IMR-90 (cell line): ENCODE measurements around the gene GPR179. TPM values are rescaled to one million over a fixed set of nuclear protein-coding genes. Genes with fewer than 3 reads are reported as not detected.
A peak's percentile ranks its signal among the peaks of the same experiment; 100 is the strongest.

Experiments used
- ATAC-seq: fragments of 200-7000 bp; cut with Tn5 transposase; 2 replicates; pipeline ENCODE4 v1.9.1; 2020; ENCODE audit warnings: low read depth, mild to moderate bottlenecking, moderate library complexity
- BruUV-seq: library from RNA; stranded (reverse); fragments of 400-500 nt; replicated peaks from 2 replicates; lab custom pipeline; 2021; lab: Mats Ljungman, UMichigan
- CTCF ChIA-PET: fragments of 300-600 bp; formaldehyde crosslinking; extraction: SDS; loops from one replicate; lab custom pipeline; 2021; ENCODE audit warnings: antibody characterized with exemption; lab: Yijun Ruan, JAX
- POLR2A ChIA-PET: fragments of 300-600 bp; sonication (Branson Sonifier 250); formaldehyde crosslinking; loops from one replicate; lab custom pipeline; 2022; ENCODE audit warnings: antibody characterized with exemption; ENCODE audit not compliant: unreplicated experiment; lab: Charles Lee
- DNase-seq: peaks from one replicate; pipeline ENCODE4 v3.0.0; 2013
- H2AFZ ChIP-seq: replicated peaks from 2 replicates; pipeline ENCODE3; 2013; ENCODE audit warnings: low read length, mild to moderate bottlenecking; ENCODE audit not compliant: poor library complexity
- H2AK5ac ChIP-seq: 2 replicates; pipeline ENCODE4 v1.6.1; 2013; ENCODE audit warnings: low read depth, low read length, inconsistent platforms
- H2AK9ac ChIP-seq: replicated peaks from 2 replicates; pipeline ENCODE3; 2013; ENCODE audit warnings: mild to moderate bottlenecking, low read depth, low read length, moderate library complexity; ENCODE audit not compliant: poor library complexity
- H2BK120ac ChIP-seq: 2 replicates; pipeline ENCODE4 v1.6.1; 2013; ENCODE audit warnings: low read depth, low read length, inconsistent platforms
- H2BK15ac ChIP-seq: 3 replicates; pipeline ENCODE4 v1.6.1; 2013; ENCODE audit warnings: low read depth, low read length, inconsistent platforms
- H2BK20ac ChIP-seq: 2 replicates; pipeline ENCODE4 v1.6.1; 2013; ENCODE audit warnings: low read depth, mild to moderate bottlenecking, inconsistent platforms, low read length, moderate library complexity
- H2BK5ac ChIP-seq: 2 replicates; pipeline ENCODE4 v1.6.1; 2013; ENCODE audit warnings: mild to moderate bottlenecking, low read depth, low read length, inconsistent platforms; ENCODE audit not compliant: poor library complexity, severe bottlenecking
- H3K14ac ChIP-seq: replicated peaks from 2 replicates; pipeline ENCODE4 v1.6.1; 2013; ENCODE audit warnings: low read depth, low read length, inconsistent platforms
- H3K18ac ChIP-seq: 2 replicates; pipeline ENCODE4 v1.6.1; 2013; ENCODE audit warnings: low read depth, low read length, control low read depth
- H3K23ac ChIP-seq: 2 replicates; pipeline ENCODE4 v1.6.1; 2013; ENCODE audit warnings: low read depth, low read length, inconsistent platforms
- H3K27ac ChIP-seq: 2 replicates; pipeline ENCODE4 v1.5.1; 2013; ENCODE audit warnings: mild to moderate bottlenecking, control low read depth, low read length; ENCODE audit not compliant: insufficient read depth
- H3K27me3 ChIP-seq: 2 replicates; pipeline ENCODE4 v1.6.1; 2013; ENCODE audit warnings: low read length; ENCODE audit not compliant: control insufficient read depth, insufficient read depth
- H3K36me3 ChIP-seq: 2 replicates; pipeline ENCODE4 v1.6.1; 2013; ENCODE audit warnings: low read length, mixed read lengths; ENCODE audit not compliant: control insufficient read depth, insufficient read depth
- H3K4ac ChIP-seq: 2 replicates; pipeline ENCODE4 v1.6.1; 2013; ENCODE audit warnings: low read depth, low read length, inconsistent platforms
- H3K4me1 ChIP-seq: 2 replicates; pipeline ENCODE4 v1.6.1; 2013; ENCODE audit warnings: low read length, mixed read lengths; ENCODE audit not compliant: control insufficient read depth, insufficient read depth
- H3K4me2 ChIP-seq: 2 replicates; pipeline ENCODE4 v1.6.1; 2013; ENCODE audit warnings: low read depth, mild to moderate bottlenecking, control low read depth, low read length, moderate library complexity
- H3K4me3 ChIP-seq: 2 replicates; pipeline ENCODE4 v1.5.1; 2013; ENCODE audit warnings: low read depth, mild to moderate bottlenecking, control low read depth, low read length, moderate library complexity; ENCODE audit not compliant: insufficient read depth
- H3K56ac ChIP-seq: 2 replicates; pipeline ENCODE4 v1.6.1; 2013; ENCODE audit warnings: low read length, inconsistent platforms; ENCODE audit not compliant: insufficient read depth; ENCODE audit errors: extremely low read depth
- H3K79me1 ChIP-seq, 2 experiments: 2 replicates each; pipeline ENCODE4 v1.6.1; 2013; ENCODE audit warnings: low read length in 2 of 2, inconsistent platforms in 1 of 2, low read depth in 1 of 2
- H3K9ac ChIP-seq: 2 replicates; pipeline ENCODE4 v1.6.1; 2013; ENCODE audit warnings: low read depth, low read length, control low read depth
- H3K9me1 ChIP-seq: 2 replicates; pipeline ENCODE4 v1.6.1; 2013; ENCODE audit warnings: low read length, inconsistent platforms; ENCODE audit not compliant: insufficient read depth
- H3K9me3 ChIP-seq: 2 replicates; pipeline ENCODE4 v1.6.1; 2013; ENCODE audit warnings: low read length; ENCODE audit not compliant: control insufficient read depth, insufficient read depth
- H4K20me1 ChIP-seq: 2 replicates; pipeline ENCODE4 v1.6.1; 2013; ENCODE audit warnings: low read length, inconsistent platforms; ENCODE audit not compliant: insufficient read depth
- H4K5ac ChIP-seq: 2 replicates; pipeline ENCODE4 v1.6.1; 2013; ENCODE audit warnings: mild to moderate bottlenecking, low read depth, low read length, control low read depth
- H4K8ac ChIP-seq, 2 experiments: 2 replicates each; pipeline ENCODE4 v1.6.1; 2013; ENCODE audit warnings: low read depth in 2 of 2, low read length in 2 of 2, control low read depth in 1 of 2, inconsistent platforms in 1 of 2
- H4K91ac ChIP-seq: 2 replicates; pipeline ENCODE4 v1.6.1; 2013; ENCODE audit warnings: low read depth, low read length, inconsistent platforms; ENCODE audit not compliant: insufficient read depth
- BHLHE40 ChIP-seq: fragments of 150-350 bp; IDR thresholded peaks from 2 replicates; pipeline ENCODE4 v1.6.1; 2016; ENCODE audit warnings: mild to moderate bottlenecking, low read depth, low read length
- CEBPB ChIP-seq: IDR thresholded peaks from 2 replicates; pipeline ENCODE4 v1.6.1; 2012; ENCODE audit warnings: low read depth, low read length, improper control_type of control experiment
- CHD1 ChIP-seq: IDR thresholded peaks from 2 replicates; pipeline ENCODE4 v1.6.1; 2012; ENCODE audit warnings: low read depth, low read length, improper control_type of control experiment
- CTCF ChIP-seq: conservative IDR thresholded peaks from 2 replicates; pipeline ENCODE4 v1.5.1; 2012; ENCODE audit warnings: mild to moderate bottlenecking, low read depth, low read length, improper control_type of control experiment
- ELK1 ChIP-seq: fragments of 150-350 bp; IDR thresholded peaks from 2 replicates; pipeline ENCODE4 v1.6.1; 2016; ENCODE audit warnings: low read depth, mild to moderate bottlenecking, low read length, moderate library complexity, borderline replicate concordance
- FOS ChIP-seq: fragments of 150-350 bp; IDR thresholded peaks from 2 replicates; pipeline ENCODE4 v1.6.1; 2016; ENCODE audit warnings: low read depth, low read length
- MAFK ChIP-seq: IDR thresholded peaks from 2 replicates; pipeline ENCODE4 v1.6.1; 2012; ENCODE audit warnings: low read depth, low read length, improper control_type of control experiment
- MAZ ChIP-seq: IDR thresholded peaks from 2 replicates; pipeline ENCODE4 v1.6.1; 2012; ENCODE audit warnings: low read depth, mild to moderate bottlenecking, low read length, improper control_type of control experiment, moderate library complexity, borderline replicate concordance
- MXI1 ChIP-seq: IDR thresholded peaks from 2 replicates; pipeline ENCODE4 v1.6.1; 2012; ENCODE audit warnings: low read depth, mild to moderate bottlenecking, low read length, moderate library complexity, borderline replicate concordance
- NFE2L2 ChIP-seq: fragments of 150-350 bp; IDR thresholded peaks from 2 replicates; pipeline ENCODE4 v1.6.1; 2016; ENCODE audit warnings: low read depth, mild to moderate bottlenecking, low read length
- POLR2A ChIP-seq: IDR thresholded peaks from 2 replicates; pipeline ENCODE4 v1.6.1; 2012; ENCODE audit warnings: mild to moderate bottlenecking, low read depth, low read length
- RAD21 ChIP-seq: IDR thresholded peaks from 2 replicates; pipeline ENCODE4 v1.6.1; 2012; ENCODE audit warnings: low read length, improper control_type of control experiment
- RCOR1 ChIP-seq: IDR thresholded peaks from 2 replicates; pipeline ENCODE4 v1.6.1; 2012; ENCODE audit warnings: mild to moderate bottlenecking, low read length, improper control_type of control experiment; ENCODE audit not compliant: insufficient replicate concordance
- RFX5 ChIP-seq: IDR thresholded peaks from 2 replicates; pipeline ENCODE4 v1.8.0; 2012; ENCODE audit warnings: low read depth, mild to moderate bottlenecking, low read length, moderate library complexity
- SMC3 ChIP-seq: fragments of 150-350 bp; IDR thresholded peaks from 2 replicates; pipeline ENCODE4 v1.6.1; 2016; ENCODE audit warnings: low read depth, mild to moderate bottlenecking, antibody characterized with exemption, low read length, moderate library complexity
- USF2 ChIP-seq: fragments of 150-350 bp; IDR thresholded peaks from 2 replicates; pipeline ENCODE4 v1.6.1; 2017; ENCODE audit warnings: mild to moderate bottlenecking, antibody characterized with exemption, low read length, low read depth
- dilution Hi-C: fragments of 300-500 bp; cut with HindIII; formaldehyde crosslinking; loops from one replicate; pipeline ENCODE4 v1.14.3; 2018; ENCODE audit warnings: low sequenced_read_pairs; ENCODE audit not compliant: unreplicated experiment
- in situ Hi-C: fragments of 300-500 bp; cut with MboI; formaldehyde crosslinking; loops from 3 replicates; pipeline ENCODE4 v1.14.3; 2019; ENCODE audit warnings: low sequenced_read_pairs, inconsistent platforms, mixed read lengths
- intact Hi-C: fragments of 100-400 bp; cut with micrococcal nuclease; formaldehyde crosslinking; loops from 2 replicates; pipeline ENCODE4 v1.10.0; 2022
- polyA plus RNA-seq, 3 experiments: library from polyadenylated mRNA; depleted of rRNA; stranded (reverse); fragments of >200 nt; gene quantifications; 2 replicates each; pipeline ENCODE4 v1.2.3, GENCODE V29; 2012; ENCODE audit warnings: low replicate concordance in 1 of 3
- total RNA-seq: library from RNA; depleted of rRNA; stranded (reverse); fragments of >200 nt; gene quantifications from 2 replicates; pipeline ENCODE4 v1.2.3, GENCODE V29; 2012

GPR179 gene
- total and polyA plus RNA-seq, 2 of the 4 experiments (the other 2 are of a cell fraction), result not detected

GRCh38 chr17:38339891-38340290 lies 3.9 kb downstream of the GPR179 start:
- no peak overlapping the region for H4K5ac ChIP-seq
- no peak overlapping the region for H4K91ac ChIP-seq
- H2BK15ac ChIP-seq, result no peak overlapping the region
- ChIA-PET CTCF (interaction anchor here (1.2 kb wide), 1 partner anchor 9 kb away, joined by 5 read pairs; no protein-coding TSS in a partner anchor), POLR2A (no interaction called here)
- no peak overlapping the region for H2BK20ac ChIP-seq
- peak; percentile 50 for ATAC-seq
- no peak overlapping the region for H2AFZ ChIP-seq
- no peak overlapping the region for H3K18ac ChIP-seq
- H3K4me3 ChIP-seq, result no peak overlapping the region
- H3K56ac ChIP-seq, result no peak overlapping the region
- no peaks in the 10 kb centered on the region for H3K36me3 ChIP-seq
- no peaks in the 10 kb centered on the region for H3K4me1 ChIP-seq
- no peaks in the 10 kb centered on the region for H3K79me1 ChIP-seq
- TF ChIP-seq RFX5 (no peak), SMC3 (no peak), POLR2A (no peak), ELK1 (no peak), CHD1 (no peak), RAD21 (no peak), USF2 (no peak), MAZ (no peak), BHLHE40 (no peak), FOS (no peak), RCOR1 (no peak), MAFK (no peak), MXI1 (no peak), CTCF (no peak), NFE2L2 (no peak), CEBPB (no peak)
- H3K14ac ChIP-seq, result no peak overlapping the region
- no peak overlapping the region for H3K9ac ChIP-seq
- no TSS peak for BruUV-seq
- no peak overlapping the region for H3K4ac ChIP-seq
- no peak overlapping the region for H3K23ac ChIP-seq
- H3K9me1 ChIP-seq, result 0 out of 2 replicates have a peak, but pooled peaks cover 2% of the 10 kb centered on the region
- no peak overlapping the region for H2AK5ac ChIP-seq
- H2AK9ac ChIP-seq, result peak overlapping the region; percentile 42
- H2BK120ac ChIP-seq, result no peak overlapping the region
- in situ Hi-C loops, result no loop called here
- dilution Hi-C loops, result no loop called here
- peaks cover 58% of the 10 kb centered on the region for H3K27me3 ChIP-seq
- H3K4me2 ChIP-seq, result no peak overlapping the region
- no peaks in the 10 kb centered on the region; the same call in 1 of the 2 replicates for H4K20me1 ChIP-seq
- no peak overlapping the region for H3K27ac ChIP-seq
- H3K9me3 ChIP-seq, result no peaks in the 10 kb centered on the region
- no peak overlapping the region for H2BK5ac ChIP-seq
- DNase-seq, result peak; percentile 39
- intact Hi-C loops, result no loop called here
- no peak overlapping the region for H4K8ac ChIP-seq
